Activated CD4-positive, alpha-beta T cell treated with anti-CD3 and anti-CD28 coated beads, Interleukin-2, amount 50 U/mL, for 4 hours (primary cell): Measurements from ENCODE around the gene ZFP64.
"Not testable (repeated sequence)": the region's sequence is repeated elsewhere in the genome, so short reads cannot be mapped to it uniquely, and the experiment has no call there.

Experiments
- DNase-seq, 2 experiments: peaks; one replicate each; pipeline ENCODE4 v3.0.0-alpha.2; 2020

Gene ZFP64

GRCh38 chr20:52201395-52201794, 9.8 kb upstream of the ZFP64 start:
- DNase-seq: no peak

GRCh38 chr20:52200870-52201269, 9.3 kb upstream of the ZFP64 start:
- DNase-seq: no peak

- DNase-seq: no peak
These were observed 5.3 kb upstream of the ZFP64 start for GRCh38 chr20:52196845-52197244.

- DNase-seq: no peak
These were observed 2.4 kb upstream of the ZFP64 start for GRCh38 chr20:52193886-52194545.

GRCh38 chr20:52193133-52193532, 1.6 kb upstream of the ZFP64 start:
- no peak for DNase-seq

GRCh38 chr20:52192719-52193007, 1.1 kb upstream of the ZFP64 start:
- not testable (repeated sequence) for DNase-seq

- DNase-seq: peak; percentile 44 to 46
These were observed 538 bp upstream of the ZFP64 start for GRCh38 chr20:52191916-52192718.

GRCh38 chr20:52190437-52191131, 995 bp downstream of the ZFP64 start:
- DNase-seq: peak; percentile 14 to 31

GRCh38 chr20:52181766-52182165, 9.8 kb downstream of the ZFP64 start:
- no peak for DNase-seq

GRCh38 chr20:52180180-52180840, 11.3 kb downstream of the ZFP64 start:
- no peak for DNase-seq

- DNase-seq: no peak
These were observed 12.0 kb downstream of the ZFP64 start for GRCh38 chr20:52179331-52180179.

GRCh38 chr20:52178691-52179090, 12.9 kb downstream of the ZFP64 start:
- DNase-seq: no peak

GRCh38 chr20:52175840-52176239, 15.7 kb downstream of the ZFP64 start:
- DNase-seq: no peak

GRCh38 chr20:52172392-52173047, 19.1 kb downstream of the ZFP64 start:
- no peak for DNase-seq

GRCh38 chr20:52171025-52171424, 20.6 kb downstream of the ZFP64 start:
- DNase-seq: no peak

GRCh38 chr20:52168116-52168515, 23.5 kb downstream of the ZFP64 start:
- no peak for DNase-seq

GRCh38 chr20:52167232-52167840, 24.2 kb downstream of the ZFP64 start:
- no peak for DNase-seq

GRCh38 chr20:52166150-52166549, 25.4 kb downstream of the ZFP64 start:
- DNase-seq: no peak

- DNase-seq: no peak
These were observed 30.9 kb downstream of the ZFP64 start for GRCh38 chr20:52160621-52161204.

- no peak for DNase-seq
These were observed 31.5 kb downstream of the ZFP64 start for GRCh38 chr20:52160049-52160570.

GRCh38 chr20:52154575-52154974, 37.0 kb downstream of the ZFP64 start:
- no peak for DNase-seq
